NCI-H2196 treated with DMSO at 0.1 percent for 48 hours (cell line): ENCODE measurements around the gene ATP6V1F.

Source experiments
- DNase-seq: peaks from one replicate; lab custom pipeline; 2025; ENCODE audit not compliant: unreplicated experiment; lab: John Stamatoyannopoulos, UW

The ATP6V1F gene

GRCh38 chr7:128881458-128882125 is 18.9 kb downstream of the ATP6V1F start:
- DNase-seq = no peak

DNA sequence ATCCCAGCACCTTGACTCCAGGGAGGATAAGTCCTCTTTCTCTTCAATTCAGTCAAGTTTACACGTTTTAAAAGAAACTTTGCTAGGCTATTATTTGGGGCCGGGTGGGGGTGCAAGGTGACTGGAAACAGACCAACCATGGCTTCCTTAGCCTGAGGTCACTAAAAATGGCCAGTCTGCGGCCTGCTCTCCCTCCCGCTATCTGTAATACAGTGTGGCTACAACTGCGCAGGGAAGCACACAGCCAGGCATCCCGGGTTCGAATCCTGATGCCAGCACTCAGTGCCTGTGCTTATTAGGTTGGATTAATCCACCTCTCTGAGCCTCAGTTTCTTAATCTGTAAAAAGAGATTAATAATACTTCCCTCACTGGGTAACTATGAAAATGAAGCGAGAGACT is 19.5 kb downstream of the ATP6V1F start:
- DNase-seq = no peak

GRCh38 chr7:128883622-128884448 is 21.2 kb downstream of the ATP6V1F start:
- peak; percentile 8 for DNase-seq

DNA sequence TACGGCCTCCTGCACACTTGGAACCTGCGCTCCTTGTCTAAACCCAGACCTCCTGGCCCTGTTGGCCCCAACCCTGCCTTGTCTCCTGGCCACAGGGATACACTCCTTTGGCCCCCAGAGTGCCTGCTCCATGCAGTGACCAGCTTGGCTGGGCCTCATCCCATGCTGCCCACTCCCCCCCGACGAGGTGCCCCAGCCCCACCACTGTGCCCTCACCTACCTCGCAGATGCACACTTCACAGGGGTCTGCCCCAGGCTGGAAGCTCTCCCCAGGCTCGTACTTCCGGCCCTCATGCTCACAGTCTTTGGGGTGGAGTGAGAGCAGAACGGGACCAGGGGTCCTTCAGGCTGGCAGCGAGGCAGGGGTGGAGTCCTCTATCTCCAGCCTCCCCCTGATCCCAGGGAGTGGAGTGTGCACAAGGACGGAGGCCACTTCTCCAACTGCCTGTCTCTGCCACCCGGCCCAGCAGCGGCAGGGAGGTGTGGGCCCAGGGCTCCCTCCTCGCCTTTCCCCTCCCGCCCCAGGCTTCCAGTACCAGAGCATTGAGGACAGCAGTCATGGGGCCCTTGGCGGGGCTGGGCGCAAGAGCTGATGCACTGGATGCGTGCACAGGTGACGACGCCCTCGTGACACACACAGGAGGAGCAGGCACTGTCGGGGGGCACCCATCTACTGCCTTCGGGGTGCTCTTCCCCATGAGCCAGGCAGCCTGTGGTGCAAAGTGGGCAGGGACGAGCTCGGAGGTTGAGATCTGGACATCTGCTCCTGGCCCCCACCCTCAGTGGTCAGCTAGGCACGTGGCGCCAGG is 22.1 kb downstream of the ATP6V1F start:
- DNase-seq = no peak

- DNase-seq = no peak
Observed at GRCh38 chr7:128885370-128886187, 22.9 kb downstream of the ATP6V1F start.

DNA sequence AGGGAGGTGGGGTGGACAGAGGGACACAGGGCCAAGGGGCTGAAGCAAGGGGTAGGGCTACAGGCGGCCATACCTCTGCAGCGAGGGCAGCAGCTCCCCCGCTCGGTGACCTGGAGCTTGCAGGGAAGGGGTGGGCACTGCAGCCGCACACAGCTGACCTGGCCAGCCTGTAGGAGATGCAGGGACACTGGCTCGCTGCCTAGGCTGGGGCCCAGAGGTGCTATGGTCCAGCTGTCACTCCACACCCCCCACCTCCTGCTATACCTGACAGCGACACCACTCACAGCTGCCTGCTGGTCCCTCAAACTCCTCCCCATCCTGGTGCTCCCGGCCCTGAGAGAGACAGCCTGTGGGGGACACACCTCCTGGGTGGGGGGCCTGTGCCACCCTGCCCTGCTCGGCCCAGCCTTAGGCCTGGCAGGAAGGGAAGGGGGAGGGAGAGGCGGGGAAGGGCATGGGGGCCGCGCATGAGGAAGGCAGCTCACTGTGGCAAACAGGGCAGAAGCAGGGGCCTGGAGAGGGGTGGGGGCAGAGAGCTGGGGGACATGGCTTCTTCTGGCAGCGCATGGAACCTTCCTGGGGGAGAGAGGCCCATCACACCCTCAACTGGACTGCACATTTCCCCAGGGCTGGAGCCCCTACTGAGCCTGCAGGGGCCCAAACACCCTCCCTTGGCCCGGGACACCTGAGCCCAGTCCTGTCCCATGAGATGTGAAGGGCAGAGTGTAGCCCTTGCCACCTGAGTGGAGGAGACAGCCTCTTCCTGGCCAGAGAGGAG is 23.9 kb downstream of the ATP6V1F start:
- no peak for DNase-seq

- DNase-seq = no peak
Observed at GRCh38 chr7:128887169-128888038, 24.7 kb downstream of the ATP6V1F start.

DNA sequence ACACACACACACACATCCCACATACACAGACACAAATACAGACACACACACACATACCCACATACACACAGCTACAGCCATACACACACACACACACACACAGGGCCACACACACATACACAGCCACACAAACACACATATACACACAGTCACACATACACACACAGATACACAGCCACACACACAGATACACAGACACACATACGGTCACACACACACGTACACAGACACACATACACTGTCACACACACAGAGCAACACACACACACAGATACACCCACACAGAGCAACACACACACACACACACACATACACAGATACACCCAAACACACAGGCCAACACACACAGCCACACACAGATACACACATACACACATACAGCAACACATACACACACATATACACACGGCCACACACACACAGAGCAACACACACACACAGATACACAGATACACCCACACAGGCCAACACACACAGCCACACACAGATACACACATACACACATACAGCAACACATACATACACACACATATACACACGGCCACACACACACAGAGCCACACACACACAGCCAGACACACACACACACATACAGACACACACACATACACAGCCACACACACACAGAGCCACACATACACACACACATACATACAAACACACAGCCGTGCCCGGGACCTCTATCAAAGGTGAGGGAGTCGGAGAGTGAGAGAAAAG is 25.5 kb downstream of the ATP6V1F start:
- no peak for DNase-seq

DNA sequence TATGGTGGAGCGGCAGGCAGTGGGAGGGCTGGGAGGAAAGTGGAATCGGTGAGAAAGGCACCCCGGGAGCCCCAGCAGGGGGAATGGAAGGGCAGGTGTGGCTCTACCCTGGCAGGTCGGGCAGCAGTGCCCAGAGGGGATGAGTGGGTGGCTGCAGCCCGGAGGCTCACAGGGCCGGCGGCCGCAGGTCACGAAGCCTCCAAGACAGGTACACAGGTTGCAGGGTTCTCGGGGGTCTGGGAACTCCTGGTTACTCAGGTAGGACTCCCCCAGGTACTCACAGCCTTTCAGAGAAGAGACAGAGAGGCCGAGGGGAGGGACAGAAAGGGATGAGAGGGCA is 26.1 kb downstream of the ATP6V1F start:
- DNase-seq = no peak

GRCh38 chr7:128889121-128889520 is 26.5 kb downstream of the ATP6V1F start:
- DNase-seq = no peak

DNA sequence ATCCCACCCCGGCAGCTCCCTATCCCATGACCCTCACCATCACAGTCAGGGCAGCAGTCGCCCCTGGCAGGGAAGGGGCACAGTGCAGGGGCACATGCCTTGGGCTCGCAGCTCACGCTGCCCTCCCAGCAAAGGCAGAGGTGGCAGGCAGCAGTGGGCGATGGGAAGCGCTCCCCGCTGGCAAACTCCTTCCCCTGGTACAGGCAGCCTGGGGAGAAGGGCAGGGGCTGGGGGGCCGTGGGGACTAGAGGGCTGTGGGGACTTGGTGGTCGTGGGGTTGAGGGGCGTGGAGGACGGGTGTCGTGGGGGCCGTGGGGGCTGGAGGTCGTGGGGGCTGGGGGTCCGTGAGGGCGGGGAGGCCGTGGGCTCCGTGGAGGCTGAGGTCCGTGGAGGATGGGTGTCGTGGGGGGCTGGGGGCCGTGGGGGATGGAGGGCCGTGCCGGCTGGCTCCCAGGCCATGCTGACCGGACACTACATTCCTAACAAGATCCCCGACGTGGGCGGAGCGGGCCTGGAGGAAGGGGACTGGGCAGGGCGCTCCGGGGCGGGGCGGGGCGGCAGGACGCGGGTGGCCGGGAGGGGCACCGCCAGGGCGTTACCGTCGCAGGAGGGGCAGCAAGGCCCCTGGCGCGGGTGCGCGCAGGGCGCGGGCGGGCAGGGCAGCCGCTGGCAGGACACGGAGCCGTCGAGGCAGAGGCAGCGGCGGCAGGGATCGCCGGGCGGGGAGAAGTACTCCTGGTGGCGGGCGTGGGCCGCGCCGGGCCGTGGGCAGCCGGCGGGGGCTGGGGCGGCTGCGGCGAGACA is 27.9 kb downstream of the ATP6V1F start:
- DNase-seq = no peak

DNA sequence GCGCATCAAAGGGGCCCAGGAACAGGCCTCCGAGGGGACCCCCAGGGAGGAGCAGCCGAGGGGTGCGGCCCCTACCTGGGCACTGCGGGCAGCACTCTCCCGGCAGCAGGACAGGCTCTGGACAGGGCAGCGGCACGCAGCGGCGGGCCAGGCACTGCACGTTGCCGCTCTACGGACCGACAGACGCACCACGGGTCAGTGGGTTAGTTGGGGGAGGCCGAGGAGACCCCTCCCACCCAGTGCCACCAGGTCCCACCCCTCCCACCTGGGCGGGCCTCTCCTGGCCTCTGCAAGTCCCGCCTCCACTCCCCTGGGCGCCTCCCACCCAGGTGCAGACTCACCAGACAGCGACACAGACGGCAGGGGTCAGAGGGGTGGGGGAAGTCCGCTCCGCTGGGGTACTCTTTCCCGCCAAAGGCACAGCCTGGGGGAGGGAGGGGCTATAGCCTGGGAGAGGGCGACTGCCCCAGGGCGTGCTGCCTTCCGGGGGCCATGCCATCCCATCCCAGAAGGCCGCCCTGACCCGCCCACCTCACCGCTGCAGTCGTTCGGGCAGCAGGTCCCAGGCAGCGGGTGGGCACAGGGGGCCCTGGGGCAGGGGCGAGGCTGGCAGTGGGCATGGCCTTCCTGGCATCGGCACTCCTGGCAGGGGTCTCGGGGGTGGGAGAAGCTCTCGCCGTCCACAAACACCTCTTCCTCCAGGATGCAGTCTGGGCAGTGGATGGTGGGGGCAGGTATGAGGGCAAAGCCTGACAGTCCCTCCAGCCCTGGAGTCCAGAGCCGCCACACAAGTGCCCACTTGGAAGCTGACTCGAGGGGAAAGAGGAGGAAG is 28.7 kb downstream of the ATP6V1F start:
- DNase-seq = no peak

DNA sequence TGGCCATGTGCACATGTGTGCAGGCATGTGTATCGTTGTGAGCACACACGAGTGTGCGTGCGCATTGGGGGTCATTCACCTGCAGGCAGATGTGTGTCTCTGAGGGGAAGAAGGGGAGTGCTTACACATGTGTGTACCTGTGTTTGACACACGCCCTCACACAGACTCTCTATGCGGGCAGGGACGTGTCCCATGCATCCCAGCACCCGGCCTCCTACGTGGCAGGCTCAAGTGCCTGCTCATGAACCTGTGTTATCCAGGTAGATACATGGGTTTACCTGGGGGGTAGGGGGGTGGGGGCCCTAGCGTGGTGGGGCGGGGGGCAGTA is 29.2 kb downstream of the ATP6V1F start:
- DNase-seq = no peak

DNA sequence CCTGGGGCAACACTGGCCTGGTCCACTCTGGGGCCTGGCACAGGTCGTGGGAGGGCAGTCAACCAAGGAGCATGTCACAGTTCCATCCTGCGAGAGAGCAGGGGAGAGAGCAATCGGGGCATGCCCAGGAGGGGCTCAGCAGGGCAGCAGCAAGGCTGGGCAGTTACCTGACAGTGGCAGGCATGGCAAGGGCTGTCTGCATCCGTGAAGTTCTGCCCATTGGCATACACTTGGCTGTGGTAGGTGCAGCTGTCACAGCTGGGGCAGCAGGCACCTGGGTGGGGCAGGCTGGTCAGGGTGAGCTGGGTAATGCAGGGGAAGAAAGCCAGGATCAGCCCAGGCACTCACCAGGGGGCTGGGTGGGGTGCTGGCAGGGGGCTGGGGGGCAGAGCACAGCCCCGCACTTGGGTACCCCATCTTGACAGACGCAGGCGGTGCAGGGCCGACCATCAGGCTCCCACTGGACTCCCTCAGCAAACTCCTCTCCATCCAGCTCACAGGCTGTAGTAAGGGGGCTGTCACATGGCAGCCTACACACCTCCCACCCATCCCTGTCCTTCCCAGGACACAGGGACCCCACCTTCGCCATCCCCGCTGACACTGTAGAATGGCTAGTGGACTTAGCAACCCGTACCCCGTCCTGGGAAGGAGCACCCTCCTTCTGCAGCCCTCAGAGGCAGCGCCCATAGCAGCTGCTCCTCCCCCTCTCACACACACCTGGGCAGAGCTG is 30.0 kb downstream of the ATP6V1F start:
- DNase-seq = no peak

DNA sequence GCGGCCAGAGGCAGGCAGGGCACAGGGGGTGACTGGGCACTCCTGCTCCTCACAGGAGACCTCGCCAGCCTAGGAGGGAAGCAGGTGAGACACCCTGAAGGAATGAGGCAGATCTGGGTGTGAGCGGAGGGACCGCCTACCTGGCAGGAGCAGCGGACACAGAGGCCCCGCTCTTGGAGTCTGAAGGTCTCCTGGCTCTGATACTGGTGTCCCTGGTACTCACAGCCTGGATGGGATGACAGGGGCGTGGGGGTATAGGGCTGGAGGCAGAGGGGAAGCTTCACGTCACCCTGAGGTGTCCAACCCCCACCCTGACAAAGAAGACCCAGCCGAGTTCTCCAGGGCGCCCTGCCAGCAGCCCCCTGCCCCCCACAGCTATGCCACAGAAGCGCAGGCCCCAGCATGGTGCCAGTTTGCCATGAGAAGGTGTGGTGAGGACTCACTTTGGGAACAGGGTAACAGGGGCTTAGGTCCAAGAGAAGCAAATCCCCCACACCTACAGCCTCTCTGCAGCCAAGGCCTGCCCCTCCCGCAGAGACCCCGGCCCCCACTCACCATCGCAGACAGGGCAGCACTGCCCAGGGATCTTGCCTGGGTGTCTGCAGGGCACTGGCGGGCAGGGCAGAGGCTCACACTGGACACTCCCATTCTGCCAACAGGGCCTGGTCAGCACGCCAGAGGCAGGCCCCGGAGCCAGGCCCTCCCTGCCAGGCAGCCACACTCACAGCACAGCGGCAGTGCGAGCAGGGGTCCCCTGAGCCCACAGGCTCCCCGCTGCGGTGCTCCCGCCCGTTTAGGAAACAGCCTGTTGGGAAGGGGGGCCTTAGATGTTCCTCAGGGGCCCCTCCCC is 30.8 kb downstream of the ATP6V1F start:
- DNase-seq = no peak

- DNase-seq = no peak
Observed at GRCh38 chr7:128894101-128894440, 31.4 kb downstream of the ATP6V1F start.
